ENCODE data around the gene ADAMTSL2.

ADAMTSL2 gene

DNA sequence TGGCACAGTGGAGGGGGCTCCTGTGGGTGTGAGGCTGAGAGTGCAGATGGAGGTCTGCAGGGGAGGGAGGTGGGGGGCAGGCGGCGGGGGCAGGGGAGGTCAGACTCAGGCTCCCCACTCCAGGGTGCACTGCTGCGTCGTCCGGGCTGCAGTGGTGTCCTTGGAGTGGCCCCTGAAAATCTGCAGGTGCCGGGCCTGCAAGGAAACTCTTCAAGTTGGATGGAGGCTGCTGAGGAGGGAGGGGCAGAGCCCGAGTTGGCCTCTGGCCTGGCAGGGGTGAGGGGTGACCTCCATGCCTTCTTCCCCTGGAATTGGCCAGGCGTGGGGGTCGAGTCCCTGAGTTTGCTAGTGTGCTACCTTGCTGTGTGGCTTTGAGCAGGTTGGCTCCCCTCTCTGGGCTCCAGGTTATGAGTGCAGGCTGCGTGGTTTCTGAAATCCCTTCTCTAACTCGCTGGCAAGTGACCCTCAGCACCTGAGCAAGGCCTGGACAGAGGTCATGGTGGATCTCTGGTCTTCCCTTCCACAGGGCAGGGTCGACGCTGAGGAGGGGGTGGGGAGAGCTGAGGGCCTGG, 888 bp downstream of the ADAMTSL2 start:
- no peak for DNase-seq (ENCODE audit: low spot score)

DNA sequence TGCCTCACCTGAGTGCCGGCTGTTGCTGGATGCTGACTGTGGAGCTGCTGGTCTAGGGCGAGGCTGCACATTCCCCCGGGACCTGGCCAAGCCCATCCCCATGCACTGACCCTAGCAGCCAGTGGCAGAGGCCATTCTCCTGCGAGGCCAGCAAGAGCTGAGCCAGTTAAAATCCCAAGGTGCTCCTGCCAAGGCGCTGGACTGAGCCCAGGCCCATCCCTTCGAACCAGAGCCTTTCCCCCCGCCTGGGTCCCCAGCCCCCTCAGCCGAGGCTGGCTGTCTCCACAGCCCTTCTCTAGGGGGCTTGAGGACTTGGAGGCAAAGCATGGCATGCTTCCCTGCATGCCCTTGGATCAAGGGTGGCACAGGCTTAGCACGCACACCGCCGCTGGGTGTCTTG, 1.6 kb downstream of the ADAMTSL2 start:
- DNase-seq (ENCODE audit: low spot score), result no peak

DNA sequence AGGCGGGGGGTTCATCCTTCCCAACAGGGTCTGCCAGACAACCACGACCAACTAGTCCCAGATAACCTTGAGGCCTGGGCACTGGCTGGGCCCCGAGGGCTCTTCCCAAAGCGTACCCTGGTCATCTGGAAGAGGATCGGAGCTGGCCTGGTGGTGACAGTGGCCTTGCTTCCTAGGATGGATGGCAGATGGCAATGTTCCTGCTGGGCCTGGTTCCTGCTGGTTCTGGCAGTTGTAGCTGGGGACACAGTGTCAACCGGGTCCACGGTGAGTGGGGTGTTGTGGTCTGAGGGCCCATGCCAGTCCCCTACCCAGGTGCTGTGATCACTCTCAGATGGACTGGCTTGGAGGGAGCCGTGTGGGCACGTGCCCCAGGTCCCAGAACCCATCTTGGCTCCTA, 2.0 kb downstream of the ADAMTSL2 start:
- no peak for DNase-seq (ENCODE audit: low spot score)

DNA sequence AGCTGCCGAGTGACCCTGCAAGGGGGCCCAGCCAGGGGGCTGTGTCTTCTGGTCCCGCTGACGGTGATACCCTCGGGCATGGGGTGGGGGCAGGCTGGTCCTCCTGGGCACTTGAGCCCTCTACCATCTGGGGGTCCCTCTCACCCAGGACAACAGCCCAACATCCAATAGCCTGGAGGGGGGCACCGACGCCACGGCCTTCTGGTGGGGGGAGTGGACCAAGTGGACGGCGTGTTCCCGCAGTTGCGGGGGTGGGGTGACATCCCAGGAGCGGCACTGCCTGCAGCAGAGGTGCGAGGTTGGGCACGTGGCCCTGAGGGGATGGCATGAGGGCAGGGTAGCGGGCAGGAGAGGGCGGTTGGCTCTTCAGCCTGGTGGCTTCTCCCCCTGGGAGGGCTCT, 2.8 kb downstream of the ADAMTSL2 start:
- no peak for DNase-seq (ENCODE audit: low spot score)

DNA sequence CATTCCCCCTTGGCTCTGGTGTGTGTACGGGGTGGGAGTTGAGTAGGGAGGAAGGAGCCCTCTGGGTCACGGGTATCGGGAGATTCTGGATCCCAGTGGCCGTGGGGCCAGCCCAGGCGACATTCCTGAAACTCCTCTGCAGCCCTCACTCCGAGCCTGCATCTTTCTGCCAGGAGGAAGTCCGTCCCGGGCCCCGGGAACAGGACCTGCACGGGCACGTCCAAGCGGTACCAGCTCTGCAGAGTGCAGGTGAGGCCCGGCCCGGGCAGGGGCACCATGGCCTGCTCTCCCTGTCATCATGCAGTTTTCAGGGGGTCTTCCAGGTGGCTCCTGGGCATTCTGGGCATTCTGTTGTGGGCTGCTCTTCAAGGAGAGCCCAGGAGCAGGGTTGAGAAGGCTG, 3.7 kb downstream of the ADAMTSL2 start:
- no peak for DNase-seq (ENCODE audit: low spot score)

DNA sequence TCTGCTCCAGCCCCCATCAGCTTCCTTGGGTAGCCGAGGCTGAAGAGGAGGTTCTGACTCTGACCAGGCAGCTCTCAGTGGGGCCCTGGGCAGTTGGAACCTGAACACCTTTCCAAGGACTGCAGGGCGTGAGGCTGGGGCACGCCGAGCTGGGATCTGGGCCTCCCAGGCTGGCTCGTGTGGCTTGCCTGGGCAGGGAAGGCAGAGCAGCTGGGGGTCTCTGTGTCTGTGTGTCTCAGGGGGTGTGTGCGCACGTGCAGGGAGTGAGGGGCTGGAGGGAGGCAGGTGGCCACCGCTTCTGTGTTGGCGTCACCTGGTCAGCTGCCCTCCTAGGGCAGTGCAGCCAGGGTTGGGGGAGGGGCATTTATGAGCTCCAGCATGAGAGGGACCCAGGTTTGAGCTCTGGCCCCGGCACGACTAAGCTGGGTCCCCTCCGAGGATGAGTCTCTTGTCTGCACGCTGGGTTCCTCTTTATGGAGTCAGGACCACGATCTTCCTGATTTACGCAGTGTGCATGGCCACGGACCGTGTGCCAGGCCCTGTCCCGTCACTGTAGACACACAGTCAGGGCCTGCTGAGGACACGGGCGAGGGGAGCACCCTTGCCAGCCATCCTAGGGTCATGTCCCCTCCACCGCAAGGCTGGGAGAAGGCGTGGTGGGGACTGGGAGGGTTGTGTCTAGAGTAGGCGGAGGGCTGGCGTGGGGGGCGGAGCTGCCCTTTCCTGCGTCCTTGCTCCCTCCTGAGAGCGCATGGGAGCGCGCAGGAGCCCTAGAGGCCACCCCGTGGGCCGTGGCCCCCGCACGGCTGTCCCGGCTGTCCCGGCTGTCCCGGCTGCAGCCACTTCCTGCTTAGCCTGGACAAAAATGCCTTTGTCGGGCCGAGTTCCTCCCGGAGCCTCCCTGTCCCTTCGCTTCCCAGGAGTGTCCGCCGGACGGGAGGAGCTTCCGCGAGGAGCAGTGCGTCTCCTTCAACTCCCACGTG, 4.6 kb downstream of the ADAMTSL2 start:
- no peak for DNase-seq (ENCODE audit: low spot score)

DNA sequence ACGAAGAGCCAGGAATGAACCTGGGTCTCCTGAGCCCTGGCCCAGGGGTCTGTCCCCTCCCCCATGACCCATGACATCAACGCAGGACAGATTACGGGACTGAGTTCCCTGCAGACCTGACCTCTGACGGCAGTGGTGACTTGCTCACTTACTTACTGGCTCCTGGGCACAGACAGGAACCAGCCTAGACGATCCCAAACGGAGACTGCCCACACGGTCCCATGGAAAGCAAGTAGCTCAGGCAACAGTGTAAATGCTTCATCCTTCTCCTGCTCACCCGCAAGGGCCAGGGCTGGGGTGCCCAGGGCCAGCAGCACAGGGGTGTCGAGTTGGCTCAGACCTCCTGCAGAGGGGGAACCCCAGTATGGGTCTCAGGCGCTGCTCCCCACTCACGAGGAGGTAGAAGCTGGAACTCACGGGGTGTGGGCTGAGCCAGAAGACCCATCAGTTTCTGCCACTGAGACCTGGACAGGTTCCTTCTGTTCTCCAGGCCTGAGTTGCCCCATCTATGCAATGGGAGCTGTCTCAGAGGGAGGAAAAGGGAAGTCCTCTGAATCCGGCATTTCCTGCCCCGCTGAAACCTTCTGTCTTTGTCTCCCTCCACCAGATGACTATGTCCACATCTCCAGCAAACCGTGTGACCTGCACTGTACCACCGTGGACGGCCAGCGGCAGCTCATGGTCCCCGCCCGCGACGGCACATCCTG, 5.6 kb downstream of the ADAMTSL2 start:
- no peak for DNase-seq (ENCODE audit: low spot score)

DNA sequence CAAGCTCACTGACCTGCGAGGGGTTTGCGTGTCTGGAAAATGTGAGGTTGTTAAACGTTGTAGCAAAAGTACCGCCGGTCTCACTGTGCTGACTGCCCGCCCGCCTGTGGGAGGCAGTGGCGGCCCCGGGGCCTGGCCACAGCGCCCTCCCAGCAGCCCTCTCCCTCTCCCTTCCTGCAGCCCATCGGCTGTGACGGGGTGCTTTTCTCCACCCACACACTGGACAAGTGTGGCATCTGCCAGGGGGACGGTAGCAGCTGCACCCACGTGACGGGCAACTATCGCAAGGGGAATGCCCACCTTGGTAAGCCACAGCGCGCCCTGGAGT, 6.2 kb downstream of the ADAMTSL2 start:
- no peak for DNase-seq (ENCODE audit: low spot score)

DNA sequence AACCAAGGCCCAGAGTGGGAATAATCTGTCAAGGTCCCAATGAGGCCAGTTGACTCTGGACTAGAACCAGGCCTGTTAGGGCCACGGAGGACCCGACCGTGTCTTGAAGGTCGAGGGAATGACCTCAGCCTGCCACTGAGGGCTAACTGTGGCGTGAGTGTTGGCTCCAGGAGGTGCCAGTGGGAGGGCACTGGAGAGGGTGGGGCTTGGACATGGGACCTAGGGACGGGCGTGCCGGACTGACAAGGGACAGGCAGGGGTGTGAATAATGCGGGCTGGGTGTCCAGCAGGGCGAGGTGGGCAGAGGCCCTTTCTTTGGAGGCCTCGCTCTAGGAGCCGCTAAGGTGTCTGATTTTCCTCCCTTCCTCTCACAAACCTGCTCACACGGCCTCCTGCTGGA, 7.5 kb downstream of the ADAMTSL2 start:
- no peak for DNase-seq (ENCODE audit: low spot score)

DNA sequence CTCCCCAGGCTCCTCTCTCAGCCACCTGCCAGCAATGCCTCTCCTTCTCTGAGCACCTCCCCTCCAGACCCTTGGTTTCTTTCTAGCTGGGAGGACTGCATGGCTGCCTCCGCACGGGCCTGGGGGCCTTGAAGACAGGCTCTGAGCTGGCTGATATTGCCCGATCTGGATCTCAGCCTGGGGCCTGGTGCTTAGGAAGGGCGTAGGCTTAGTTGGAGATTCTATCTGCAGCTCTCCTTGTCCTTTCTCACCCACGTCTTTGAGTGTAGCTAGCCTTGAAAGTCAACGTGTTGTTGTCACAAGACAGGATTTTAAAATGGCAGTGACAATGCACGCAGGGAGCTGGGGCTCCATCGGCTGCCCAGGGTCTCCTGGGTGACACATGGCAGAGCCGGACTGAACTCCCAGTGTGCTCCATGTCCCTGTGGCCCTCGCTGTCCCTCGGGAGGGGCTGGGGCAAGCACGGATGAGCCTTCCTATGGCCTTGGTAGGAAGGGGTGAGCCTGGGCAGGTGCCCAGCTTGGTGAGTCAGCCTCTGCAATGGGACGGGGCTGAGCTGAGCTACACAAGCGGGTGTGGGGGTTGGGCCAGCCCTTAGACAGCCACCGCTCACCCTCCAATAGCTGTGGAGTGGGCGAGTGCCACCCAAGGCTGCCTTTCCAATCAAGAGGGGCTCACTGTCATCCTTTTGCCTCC, 9.4 kb downstream of the ADAMTSL2 start:
- DNase-seq (ENCODE audit: low spot score), result no peak

DNA sequence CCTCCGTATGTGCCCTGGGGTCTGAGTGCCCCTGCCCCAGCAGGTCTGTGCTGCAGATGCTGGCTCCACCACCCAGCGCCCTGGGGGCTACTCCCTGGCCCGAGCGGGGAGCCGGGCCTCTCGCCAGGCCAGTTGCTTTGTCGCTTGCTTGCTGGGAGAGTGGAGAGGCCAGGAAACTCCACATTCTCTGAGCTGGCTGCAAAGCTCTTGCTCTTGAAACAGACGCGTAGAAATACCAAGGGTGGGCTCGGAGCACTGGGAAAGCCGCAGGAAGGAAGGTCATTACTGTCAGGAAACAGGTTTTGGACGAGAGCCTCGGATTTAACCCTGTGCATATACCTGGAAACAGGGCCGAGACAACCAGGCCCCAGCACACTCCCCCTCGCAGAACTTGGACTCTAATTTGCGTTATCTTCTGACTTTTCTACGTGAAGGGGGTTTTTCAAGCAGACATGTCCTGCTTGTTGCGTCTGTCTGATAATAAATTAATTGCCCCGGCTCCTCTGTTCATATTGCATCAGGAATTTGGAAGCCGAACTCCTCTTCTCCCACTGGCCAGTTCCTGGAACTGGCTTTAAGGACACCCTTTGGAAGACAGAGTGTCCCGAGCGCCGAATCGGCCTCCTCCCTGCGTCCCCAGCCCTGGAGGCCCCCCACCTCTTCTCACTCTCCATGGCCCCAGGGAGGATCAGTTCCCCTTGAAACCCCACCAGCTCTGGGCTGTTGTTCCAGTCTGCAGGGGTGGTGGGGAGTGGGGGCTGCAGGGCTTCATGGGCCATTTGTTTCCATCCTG, 11.2 kb downstream of the ADAMTSL2 start:
- no peak for DNase-seq (ENCODE audit: low spot score)

DNA sequence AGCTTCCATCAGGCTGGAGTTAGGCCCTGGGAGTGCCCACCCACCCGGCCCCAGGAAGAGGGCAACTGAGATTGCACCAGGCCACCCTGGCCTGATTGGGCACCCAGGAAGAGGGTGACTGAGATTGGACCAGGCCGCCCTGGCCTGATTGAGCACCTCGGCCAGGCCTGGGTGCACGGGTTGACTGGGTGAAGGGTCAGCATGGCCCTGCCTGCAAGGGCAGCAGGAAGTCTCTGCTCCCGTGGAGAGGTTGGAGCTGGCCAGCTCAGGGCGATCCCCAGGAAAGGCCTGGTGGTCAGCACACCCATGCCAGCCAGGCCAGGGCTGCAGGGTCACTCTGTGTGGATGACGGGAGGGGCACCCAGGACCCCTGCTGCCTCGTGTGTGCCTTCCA, 11.8 kb downstream of the ADAMTSL2 start:
- DNase-seq (ENCODE audit: low spot score), result no peak

DNA sequence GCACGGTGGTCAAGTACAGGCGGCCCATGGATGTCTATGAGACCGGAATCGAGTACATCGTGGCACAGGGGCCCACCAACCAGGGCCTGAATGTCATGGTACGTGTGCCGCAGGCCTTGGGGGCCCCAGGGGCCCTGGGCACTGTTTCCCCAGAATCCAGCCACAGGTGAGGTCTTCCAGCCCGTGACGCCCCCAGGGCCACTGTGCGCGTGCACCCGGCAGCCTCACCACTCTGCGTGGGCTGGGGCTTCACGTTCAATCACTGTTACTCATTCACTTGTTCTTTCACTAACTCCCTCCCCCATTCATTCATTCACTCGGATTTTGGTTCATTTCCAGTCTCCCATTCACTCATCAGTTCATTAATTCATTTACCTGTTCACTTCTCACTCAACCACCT, 12.6 kb downstream of the ADAMTSL2 start:
- no peak for DNase-seq (ENCODE audit: low spot score)

DNA sequence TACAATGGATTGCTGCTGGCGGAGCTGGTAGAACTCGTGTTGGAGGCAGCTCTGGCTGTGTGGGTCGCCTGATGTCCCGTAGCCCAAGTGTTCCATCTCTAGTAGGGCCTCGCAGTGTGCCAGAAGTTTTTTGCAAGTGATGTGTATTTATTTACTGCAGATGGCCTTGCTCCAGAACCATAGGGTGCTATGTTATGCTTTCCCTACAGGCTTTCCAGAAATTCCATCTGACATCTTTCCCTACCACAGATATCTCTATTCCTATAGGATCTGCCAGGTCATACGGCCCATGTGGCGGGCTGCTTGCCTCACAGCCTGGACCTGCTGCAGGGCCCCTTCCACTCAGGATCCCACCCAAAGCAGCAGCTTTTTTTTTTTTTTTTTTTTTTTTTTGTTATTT, 16.9 kb downstream of the ADAMTSL2 start:
- no peak for DNase-seq (ENCODE audit: low spot score)

DNA sequence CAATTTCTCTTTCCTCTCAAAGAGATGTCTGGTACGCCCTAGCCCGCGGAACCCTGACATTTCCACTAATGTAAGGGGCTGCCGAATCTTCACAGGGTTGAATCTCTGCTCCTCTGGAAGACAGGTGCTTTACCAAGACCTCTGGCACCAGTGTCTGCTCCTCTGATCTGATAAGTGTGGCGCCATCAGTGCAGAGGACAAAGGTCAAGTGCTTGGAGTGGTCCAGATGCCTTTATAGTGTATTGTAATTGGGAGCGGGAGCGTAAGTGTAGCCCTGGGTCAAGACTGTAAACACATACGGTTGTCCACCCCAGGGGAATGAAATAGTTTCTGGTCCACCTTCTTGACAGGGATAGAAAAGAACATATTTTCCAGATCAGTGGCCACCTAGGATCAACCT, 17.7 kb downstream of the ADAMTSL2 start:
- no peak for DNase-seq (ENCODE audit: low spot score)

DNA sequence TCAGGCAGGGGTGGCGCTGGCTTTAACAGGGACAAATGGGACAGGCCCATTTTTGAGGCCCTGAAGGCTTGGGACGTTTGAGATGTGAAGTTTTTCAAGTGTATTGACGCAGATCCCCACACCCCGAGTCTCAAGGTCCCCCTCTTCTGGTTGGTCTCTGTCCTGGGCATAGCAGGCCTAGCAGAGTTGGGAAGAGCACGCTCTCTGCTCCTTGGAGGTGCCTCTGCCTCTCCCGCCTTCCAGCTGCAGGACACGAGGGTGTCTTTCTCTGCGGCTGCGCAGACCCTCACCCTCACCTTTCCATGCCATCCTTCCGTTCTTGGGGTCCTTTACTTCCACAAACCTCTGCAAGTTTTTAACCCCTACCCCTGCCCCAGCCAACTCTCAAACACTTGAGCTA, 18.6 kb downstream of the ADAMTSL2 start:
- DNase-seq (ENCODE audit: low spot score), result no peak

DNA sequence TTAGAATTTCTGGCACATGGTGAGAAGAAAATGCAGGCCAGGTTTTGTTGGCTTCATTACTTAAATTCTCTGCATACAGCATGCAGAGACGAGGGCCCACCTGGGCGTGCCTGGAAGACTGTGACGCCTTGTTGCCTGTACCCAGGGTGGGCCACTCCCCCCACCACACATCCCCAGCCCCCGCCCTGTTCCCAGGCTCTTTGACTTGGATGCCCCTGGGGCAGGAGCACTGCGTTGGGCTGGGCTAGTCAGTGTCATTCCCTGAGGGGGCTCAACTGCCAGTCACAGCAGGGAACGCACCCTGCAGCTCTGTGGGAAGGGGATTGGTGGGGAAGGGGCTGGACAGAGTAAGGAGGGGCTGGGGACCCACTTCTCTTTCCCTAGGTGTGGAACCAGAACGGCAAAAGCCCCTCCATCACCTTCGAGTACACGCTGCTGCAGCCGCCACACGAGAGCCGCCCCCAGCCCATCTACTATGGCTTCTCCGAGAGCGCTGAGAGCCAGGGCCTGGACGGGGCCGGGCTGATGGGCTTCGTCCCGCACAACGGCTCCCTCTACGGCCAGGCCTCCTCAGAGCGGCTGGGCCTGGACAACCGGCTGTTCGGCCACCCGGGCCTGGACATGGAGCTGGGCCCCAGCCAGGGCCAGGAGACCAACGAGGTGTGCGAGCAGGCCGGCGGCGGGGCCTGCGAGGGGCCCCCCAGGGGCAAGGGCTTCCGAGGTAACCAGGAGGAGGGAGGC, 19.6 kb downstream of the ADAMTSL2 start:
- no peak for DNase-seq (ENCODE audit: low spot score)

DNA sequence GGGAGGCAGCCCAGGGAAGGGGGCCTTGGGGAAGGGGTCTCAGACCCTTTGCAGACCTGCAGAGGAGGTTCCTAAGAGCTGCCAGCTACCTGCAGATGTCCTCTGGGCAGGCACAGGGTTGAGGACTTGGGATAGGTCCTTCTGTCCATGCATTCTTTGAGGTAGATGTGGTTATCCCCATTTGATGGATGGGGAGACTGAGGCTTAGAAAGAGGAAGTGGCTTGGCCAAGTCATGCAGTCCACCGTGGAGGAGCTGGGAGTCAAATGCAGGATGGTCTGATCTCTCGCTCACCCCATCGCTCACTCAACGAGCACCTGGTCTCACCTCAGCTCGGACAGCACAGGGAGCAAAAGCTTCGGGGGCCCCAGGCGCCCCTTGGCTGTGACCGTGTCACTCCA, 20.2 kb downstream of the ADAMTSL2 start:
- DNase-seq (ENCODE audit: low spot score), result no peak

DNA sequence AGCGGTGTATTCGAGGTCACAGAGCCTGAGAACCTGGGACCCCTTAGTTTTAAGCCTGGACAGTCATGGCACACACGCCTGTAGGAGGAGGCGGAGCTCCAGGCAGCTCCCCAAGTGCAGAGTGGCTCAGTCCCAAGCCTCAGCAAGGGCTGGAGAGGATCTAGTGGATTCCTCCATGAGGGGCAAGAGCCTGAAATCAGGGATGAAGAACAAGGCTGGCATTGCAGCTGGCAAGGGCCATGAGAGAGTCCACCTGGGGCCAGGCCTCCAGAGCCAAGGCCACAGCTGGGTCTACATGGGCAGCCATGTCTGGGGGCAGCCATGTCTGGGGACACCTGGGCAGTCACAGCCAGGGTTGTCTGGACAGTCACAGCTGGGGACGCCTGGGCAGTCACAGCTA, 21.9 kb downstream of the ADAMTSL2 start:
- DNase-seq (ENCODE audit: low spot score), result no peak

DNA sequence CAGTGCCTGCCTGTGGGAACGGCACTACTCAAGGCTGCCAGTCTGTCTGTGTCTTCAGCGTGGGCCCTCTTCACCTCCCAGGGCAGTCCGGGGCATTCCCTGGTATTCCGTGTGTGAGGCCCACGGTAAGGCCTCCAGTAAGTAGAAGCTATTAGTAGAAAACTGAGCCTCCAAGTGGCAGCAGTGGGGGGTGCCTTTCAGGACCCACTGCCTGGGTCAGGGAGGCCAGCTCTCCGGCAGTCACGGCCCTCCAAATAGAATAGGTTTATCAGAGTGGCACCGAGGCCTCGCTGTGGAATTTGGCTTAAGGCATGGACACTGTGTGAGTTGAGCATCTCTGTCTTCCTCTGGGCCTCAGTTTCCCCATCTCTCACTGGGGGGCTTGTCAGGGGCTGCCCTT, 23.1 kb downstream of the ADAMTSL2 start:
- DNase-seq (ENCODE audit: low spot score), result no peak
